ENCODE measurements around the gene RRP7A. TPM values are rescaled to one million over a fixed set of nuclear protein-coding genes. Genes with fewer than 3 reads are reported as not detected.

RRP7A gene
- total RNA-seq, 1 experiment from 2014 or later: 101 TPM

- TF ChIP-seq, protein P1, sequence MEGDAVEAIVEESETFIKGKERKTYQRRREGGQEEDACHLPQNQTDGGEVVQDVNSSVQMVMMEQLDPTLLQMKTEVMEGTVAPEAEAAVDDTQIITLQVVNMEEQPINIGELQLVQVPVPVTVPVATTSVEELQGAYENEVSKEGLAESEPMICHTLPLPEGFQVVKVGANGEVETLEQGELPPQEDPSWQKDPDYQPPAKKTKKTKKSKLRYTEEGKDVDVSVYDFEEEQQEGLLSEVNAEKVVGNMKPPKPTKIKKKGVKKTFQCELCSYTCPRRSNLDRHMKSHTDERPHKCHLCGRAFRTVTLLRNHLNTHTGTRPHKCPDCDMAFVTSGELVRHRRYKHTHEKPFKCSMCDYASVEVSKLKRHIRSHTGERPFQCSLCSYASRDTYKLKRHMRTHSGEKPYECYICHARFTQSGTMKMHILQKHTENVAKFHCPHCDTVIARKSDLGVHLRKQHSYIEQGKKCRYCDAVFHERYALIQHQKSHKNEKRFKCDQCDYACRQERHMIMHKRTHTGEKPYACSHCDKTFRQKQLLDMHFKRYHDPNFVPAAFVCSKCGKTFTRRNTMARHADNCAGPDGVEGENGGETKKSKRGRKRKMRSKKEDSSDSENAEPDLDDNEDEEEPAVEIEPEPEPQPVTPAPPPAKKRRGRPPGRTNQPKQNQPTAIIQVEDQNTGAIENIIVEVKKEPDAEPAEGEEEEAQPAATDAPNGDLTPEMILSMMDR (conservative IDR thresholded peaks at IDR 0.05): no peak
- no peak overlapping the region for H3T11ph ChIP-seq (ENCODE audit: low read length)
- no peaks in the 10 kb centered on the region for H3K9me3 ChIP-seq (ENCODE audit: control insufficient read depth, low read depth, low read length)
- H2BK5ac ChIP-seq (ENCODE audit: insufficient read length, low read length): no peak overlapping the region
- H3K4me1 Mint-ChIP-seq: peaks cover 4 to 11% of the 10 kb centered on the region in 2 experiments; a peak in 3 of 4 replicates
- peaks cover 27% of the 10 kb centered on the region for H3K27me3 Mint-ChIP-seq (ENCODE audit: low read depth)
- no peak overlapping the region for H2AK5ac ChIP-seq (ENCODE audit: insufficient read length, low read length)
- no peak overlapping the region for H3K23ac ChIP-seq (ENCODE audit: insufficient read length, low read depth, low read length)
- no peak overlapping the region for H3K14ac ChIP-seq (ENCODE audit: insufficient read depth, low read length)
- DNase-seq: no peak
- no peaks in the 10 kb centered on the region for H3K79me2 ChIP-seq (ENCODE audit: insufficient read depth, low read length)
- H3K27ac ChIP-seq (ENCODE audit: insufficient read length, low read depth, low read length): no peak overlapping the region
- H3K9ac ChIP-seq (ENCODE audit: extremely low read depth, insufficient read length, low read length): no peak overlapping the region
- no peak overlapping the region for H2AFZ ChIP-seq (ENCODE audit: low read length)
- no peaks in the 10 kb centered on the region for H3K79me1 ChIP-seq (ENCODE audit: insufficient read depth, low read depth, low read length, poor library complexity, severe bottlenecking)
- no peak overlapping the region for H3K4me3 Mint-ChIP-seq
- no peaks in the 10 kb centered on the region for H3K27me3 ChIP-seq (ENCODE audit: insufficient read depth, low read length)
- H3K4me2 ChIP-seq (ENCODE audit: insufficient read depth, insufficient read length, low read length): no peak overlapping the region
- no peak overlapping the region for H4K8ac ChIP-seq (replicated peaks; ENCODE audit: insufficient read length, low read depth, low read length)
- H3K4me1 ChIP-seq (ENCODE audit: insufficient read depth, low read length): no peaks in the 10 kb centered on the region
- no peak overlapping the region for H3K27ac Mint-ChIP-seq
- no peak overlapping the region for H3K4ac ChIP-seq (ENCODE audit: low read depth, low read length)
- H3K18ac ChIP-seq (ENCODE audit: insufficient read length, low read depth, low read length): no peak overlapping the region
- H2BK120ac ChIP-seq (ENCODE audit: low read depth, low read length, poor library complexity, severe bottlenecking): no peak overlapping the region
- H3K36me3 Mint-ChIP-seq (ENCODE audit: insufficient read depth in 1 of 3, low read depth in 3 of 3): no peaks in the 10 kb centered on the region
- no peak overlapping the region for H4K5ac ChIP-seq (ENCODE audit: insufficient read length, low read depth, low read length)
- no peaks in the 10 kb centered on the region for H4K20me1 ChIP-seq (ENCODE audit: control insufficient read depth, insufficient read depth, insufficient read length)
- H2BK12ac ChIP-seq (ENCODE audit: insufficient read length, low read depth, low read length): no peak overlapping the region
- no peak overlapping the region for H4K91ac ChIP-seq (ENCODE audit: insufficient read length, low read depth, low read length)
- no peaks in the 10 kb centered on the region for H3K9me3 Mint-ChIP-seq
- no peak overlapping the region for H3K56ac ChIP-seq (ENCODE audit: insufficient read length, low read depth, low read length)
- no peaks in the 10 kb centered on the region for H3K23me2 ChIP-seq (ENCODE audit: insufficient read length, low read depth, low read length, poor library complexity, severe bottlenecking)
- H2BK20ac ChIP-seq (ENCODE audit: low read depth, low read length, poor library complexity, severe bottlenecking): no peak overlapping the region
- no peak overlapping the region for H2BK15ac ChIP-seq (ENCODE audit: low read depth, low read length)
- WGBS (ENCODE audit: extremely low coverage, insufficient read length, low lambda C conversion rate): no CpG with 5 or more reads among the region's 1 CpG
These were observed 48.2 kb downstream of the RRP7A start for GRCh38 chr22:42471441-42471840.

All from H9 (cell line).